Measurements from ENCODE around the gene HOMER2. TPM values are rescaled to one million over a fixed set of nuclear protein-coding genes. Genes with fewer than 3 reads are reported as not detected.

Gene HOMER2
- total and polyA plus RNA-seq, 2 donors (not counting 3 experiments of a cell fraction or from before 2014, with no cell fraction given) = 0.60 to 0.68 TPM

DNA sequence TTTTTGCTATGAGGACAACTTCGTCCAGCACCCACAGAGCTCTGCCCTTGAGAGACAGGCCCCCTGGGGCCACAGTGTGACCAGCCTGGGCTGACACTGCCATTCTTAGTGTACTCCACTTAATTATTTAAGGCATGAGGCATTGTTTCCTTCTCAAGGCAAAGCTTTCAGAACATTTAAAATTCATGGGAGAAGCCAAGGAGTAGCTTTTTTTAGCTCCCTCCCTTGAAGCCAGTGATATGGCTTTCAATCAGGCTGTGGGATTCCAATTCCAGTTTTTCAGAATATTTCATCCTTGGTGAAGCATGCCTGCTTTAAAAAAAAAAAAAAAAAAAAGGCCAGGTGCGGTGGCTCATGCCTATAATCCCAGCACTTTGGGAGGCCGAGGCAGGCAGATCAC, 21.3 kb downstream of the HOMER2 start:
- intact Hi-C loops (cut with micrococcal nuclease) (no loop called here), dilution Hi-C loops (cut with MboI; ENCODE audit: extremely low pct_ligation_motif_present, low sequenced_read_pairs) (no loop called here)
- Histone ChIP-seq H2AFZ (ENCODE audit: low read depth, low read length) (no peak overlapping the region), H3K9me1 (replicated peaks; ENCODE audit: control insufficient read depth, extremely low read depth, insufficient read depth, low read length) (no peaks in the 10 kb centered on the region), H3K27me3 (ENCODE audit: control insufficient read depth in 2 of 2, insufficient read depth in 2 of 2, low read length in 2 of 2) (no peaks in the 10 kb centered on the region), H3K9ac (replicated peaks; ENCODE audit: extremely low read depth, insufficient read depth, low read length) (no peak overlapping the region), H3K9me3 (replicated peaks; ENCODE audit: control insufficient read depth, insufficient read depth, low read length) (no peaks in the 10 kb centered on the region), H4K20me1 (replicated peaks; ENCODE audit: control insufficient read depth, extremely low read depth, insufficient read depth, low read length) (no peaks in the 10 kb centered on the region), H3K4me1 (ENCODE audit: control insufficient read depth, extremely low read depth, insufficient read depth, low read length) (no peaks in the 10 kb centered on the region), H3K36me3 (ENCODE audit: control insufficient read depth in 2 of 2, extremely low read depth in 1 of 2, insufficient read depth in 2 of 2, low read length in 2 of 2) (no peaks in the 10 kb centered on the region), H3K79me2 (ENCODE audit: control insufficient read depth, insufficient read depth, low read length) (no peaks in the 10 kb centered on the region), H3K4me2 (ENCODE audit: insufficient read depth, low read length) (no peak overlapping the region), H3K27ac (ENCODE audit: insufficient read depth, low read depth, low read length) (no peak overlapping the region), H3K4me3 (replicated peaks in 1 of 3; ENCODE audit: insufficient read depth in 1 of 3, low read depth in 1 of 3, low read length in 3 of 3) (no peak overlapping the region)
- TF ChIP-seq MYC (IDR thresholded peaks at IDR 0.05; ENCODE audit: low read depth, low read length) (no peak), POLR2A (IDR thresholded peaks at IDR 0.05; ENCODE audit: low read depth, low read length) (no peak), POLR2AphosphoS5 (IDR thresholded peaks at IDR 0.05; ENCODE audit: insufficient read depth, low read depth, low read length) (no peak), JUN (IDR thresholded peaks at IDR 0.05; ENCODE audit: borderline replicate concordance, insufficient read depth, insufficient read length, low read depth) (no peak), GATA2 (IDR thresholded peaks at IDR 0.05; ENCODE audit: insufficient read depth, insufficient read length, low read depth, low read length) (no peak), FOS (IDR thresholded peaks at IDR 0.05; ENCODE audit: borderline replicate concordance, insufficient read depth, low read length) (no peak), EZH2 (IDR thresholded peaks at IDR 0.05; ENCODE audit: borderline replicate concordance, low read depth, low read length, severe bottlenecking) (no peak)
- TF ChIP-seq, protein P1, sequence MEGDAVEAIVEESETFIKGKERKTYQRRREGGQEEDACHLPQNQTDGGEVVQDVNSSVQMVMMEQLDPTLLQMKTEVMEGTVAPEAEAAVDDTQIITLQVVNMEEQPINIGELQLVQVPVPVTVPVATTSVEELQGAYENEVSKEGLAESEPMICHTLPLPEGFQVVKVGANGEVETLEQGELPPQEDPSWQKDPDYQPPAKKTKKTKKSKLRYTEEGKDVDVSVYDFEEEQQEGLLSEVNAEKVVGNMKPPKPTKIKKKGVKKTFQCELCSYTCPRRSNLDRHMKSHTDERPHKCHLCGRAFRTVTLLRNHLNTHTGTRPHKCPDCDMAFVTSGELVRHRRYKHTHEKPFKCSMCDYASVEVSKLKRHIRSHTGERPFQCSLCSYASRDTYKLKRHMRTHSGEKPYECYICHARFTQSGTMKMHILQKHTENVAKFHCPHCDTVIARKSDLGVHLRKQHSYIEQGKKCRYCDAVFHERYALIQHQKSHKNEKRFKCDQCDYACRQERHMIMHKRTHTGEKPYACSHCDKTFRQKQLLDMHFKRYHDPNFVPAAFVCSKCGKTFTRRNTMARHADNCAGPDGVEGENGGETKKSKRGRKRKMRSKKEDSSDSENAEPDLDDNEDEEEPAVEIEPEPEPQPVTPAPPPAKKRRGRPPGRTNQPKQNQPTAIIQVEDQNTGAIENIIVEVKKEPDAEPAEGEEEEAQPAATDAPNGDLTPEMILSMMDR (IDR thresholded peaks at IDR 0.05; ENCODE audit: extremely low read depth in 1 of 2, insufficient read depth in 1 of 2, low read depth in 1 of 2, low read length in 2 of 2) = no peak
- TF ChIP-seq, protein P2, sequence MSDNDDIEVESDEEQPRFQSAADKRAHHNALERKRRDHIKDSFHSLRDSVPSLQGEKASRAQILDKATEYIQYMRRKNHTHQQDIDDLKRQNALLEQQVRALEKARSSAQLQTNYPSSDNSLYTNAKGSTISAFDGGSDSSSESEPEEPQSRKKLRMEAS (IDR thresholded peaks at IDR 0.05; ENCODE audit: insufficient read depth, insufficient read length) = no peak
- FAIRE-seq = no peak
- CTCF ChIA-PET = interaction anchor here (0.7 kb wide), 1 partner anchor 16 kb away, joined by 3 read pairs; no protein-coding TSS in a partner anchor
- no peak for DNase-seq (ENCODE audit: low read depth, low spot score)
- POLR2A ChIA-PET = no interaction called here
- BruUV-seq (replicated peaks) = no TSS peak

All from endothelial cell of umbilical vein (primary cell).